Right lobe of liver (tissue), 4 donors: ENCODE data around the gene RAP1GAP2.

Experiments
- CTCF ChIP-seq, 4 donors: fragments of 200-600 bp in 3 of 4; fragments of 450-650 bp in 1 of 4; IDR thresholded peaks; one replicate each; pipeline versions ENCODE4 v1.5.1 to v1.8.0; 2016 to 2022; ENCODE audit warnings: antibody characterized with exemption in 4 of 4, mild to moderate bottlenecking in 2 of 4
- POLR2A ChIP-seq: fragments of 450-650 bp; IDR thresholded peaks from one replicate; pipeline ENCODE4 v1.6.1; 2017; ENCODE audit warnings: antibody characterized with exemption, mild to moderate bottlenecking
- donor health status: DM: no; HTN: no; CAD: no.
- donor health status: DM: no; HTN: no; CAD: no.
- donor health status: DM: no; HTN: yes; CAD: no.

GRCh38 chr17:3025421-3026124, 229.3 kb downstream of the RAP1GAP2 start:
- TF ChIP-seq CTCF (IDR thresholded peaks at IDR 0.05) (no peak), POLR2A (no peak)
